Stimulated activated CD8-positive, alpha-beta memory T cell treated with anti-CD3 and anti-CD28 coated beads, Interleukin-15, amount 100 ng/mL, for 24 hours (primary cell): ENCODE data around the gene WARS2.
"Not testable (repeated sequence)": the region's sequence is repeated elsewhere in the genome, so short reads cannot be mapped to it uniquely, and the experiment has no call there.

ENCODE experiments used
- DNase-seq: peaks from one replicate; pipeline ENCODE4 v3.0.0-alpha.2; 2020; ENCODE audit warnings: low read depth

The WARS2 gene

DNA sequence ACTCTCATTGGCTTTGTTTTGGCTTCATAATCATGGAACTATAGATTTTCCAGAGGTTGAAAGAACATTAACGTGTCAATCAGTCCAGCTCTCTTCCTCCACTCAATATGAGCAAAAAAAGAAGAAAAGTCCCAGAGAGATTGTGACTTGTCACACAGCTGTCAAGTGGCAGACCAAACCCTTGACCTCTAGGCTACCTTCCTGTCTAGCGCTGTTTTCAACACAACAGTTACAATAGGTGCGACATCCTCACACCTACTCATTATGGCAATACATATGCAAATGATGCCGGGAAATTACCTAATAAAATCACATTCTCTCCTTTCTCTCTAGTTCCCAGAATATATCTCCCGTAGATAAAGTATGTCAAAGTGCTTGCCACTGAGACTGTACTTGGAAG, 1.1 kb downstream of the WARS2 start:
- no peak for DNase-seq

DNA sequence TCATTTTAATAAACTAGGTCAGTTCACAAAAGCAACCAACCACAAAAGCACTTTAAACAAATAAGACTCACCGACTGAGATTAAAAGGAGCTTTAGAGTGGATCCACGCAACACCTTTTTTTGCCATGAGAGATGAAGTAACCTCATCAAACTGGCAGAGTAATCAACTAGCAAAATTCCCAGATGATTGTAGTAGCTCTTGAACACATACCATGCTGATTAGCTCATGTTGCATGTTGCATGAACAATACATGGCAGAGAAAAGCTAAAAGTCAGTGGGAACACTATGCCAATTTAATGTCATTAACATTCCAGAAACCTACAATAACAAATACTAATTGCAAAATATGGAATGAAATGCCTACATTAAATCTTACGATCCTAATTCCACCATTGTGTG, 4.1 kb downstream of the WARS2 start:
- DNase-seq = no peak

DNA sequence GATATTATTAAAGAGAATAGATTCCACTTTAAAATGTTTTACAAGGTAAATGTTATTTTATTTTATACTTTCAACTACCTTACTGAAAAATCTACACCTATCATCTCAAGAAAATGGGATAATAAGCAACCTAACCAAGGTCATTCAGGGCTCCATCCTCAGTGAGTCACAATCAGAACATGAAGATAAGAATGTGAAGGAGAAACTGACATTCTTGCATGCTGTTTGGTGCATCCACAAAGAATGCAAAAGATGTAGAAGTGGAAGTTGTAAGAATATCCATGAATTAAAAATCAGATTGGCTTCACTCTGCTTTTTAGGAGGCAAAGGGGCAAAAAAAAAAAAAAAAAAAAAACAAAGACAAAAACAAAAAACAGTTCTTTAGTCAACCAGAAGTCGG, 6.5 kb downstream of the WARS2 start:
- no peak for DNase-seq

DNA sequence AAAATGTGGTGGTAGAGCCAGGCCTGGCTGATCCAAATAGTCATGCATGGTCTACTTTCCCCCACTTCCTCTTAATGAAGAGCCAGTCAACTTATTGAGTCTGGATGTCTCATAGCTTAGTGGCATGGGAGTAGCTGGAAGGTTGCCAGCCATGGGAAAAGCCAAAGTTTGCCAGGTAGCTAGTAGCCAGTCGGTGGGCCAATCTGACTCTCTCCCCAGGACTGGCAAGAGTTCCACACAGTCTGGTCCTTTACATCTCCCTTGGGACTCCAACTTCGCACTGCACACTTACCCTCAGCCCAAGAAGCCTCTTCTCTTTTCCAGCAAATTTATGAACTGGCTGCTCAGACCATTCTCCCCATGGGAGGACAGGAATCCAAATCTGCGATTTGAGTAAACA, 8.3 kb downstream of the WARS2 start:
- DNase-seq = no peak

DNA sequence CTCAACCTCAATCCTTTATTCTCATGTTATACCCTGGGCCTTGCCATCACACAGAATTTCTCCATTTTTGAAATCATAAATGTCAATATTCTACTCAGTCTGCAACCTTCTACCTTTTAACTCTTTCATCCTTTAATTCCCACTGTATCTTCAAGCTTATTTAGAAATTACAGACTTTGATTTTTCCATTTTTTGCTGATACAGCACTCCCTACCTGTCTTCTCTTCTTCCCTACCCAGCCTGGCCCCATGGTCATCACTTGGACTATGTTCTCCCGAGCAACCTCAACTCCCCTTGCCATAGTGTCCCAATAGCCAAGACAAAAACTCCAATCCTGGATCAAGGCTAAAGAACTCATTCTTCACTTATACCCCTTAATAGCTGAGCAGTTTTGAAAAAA, 14.6 kb downstream of the WARS2 start:
- DNase-seq = no peak

DNA sequence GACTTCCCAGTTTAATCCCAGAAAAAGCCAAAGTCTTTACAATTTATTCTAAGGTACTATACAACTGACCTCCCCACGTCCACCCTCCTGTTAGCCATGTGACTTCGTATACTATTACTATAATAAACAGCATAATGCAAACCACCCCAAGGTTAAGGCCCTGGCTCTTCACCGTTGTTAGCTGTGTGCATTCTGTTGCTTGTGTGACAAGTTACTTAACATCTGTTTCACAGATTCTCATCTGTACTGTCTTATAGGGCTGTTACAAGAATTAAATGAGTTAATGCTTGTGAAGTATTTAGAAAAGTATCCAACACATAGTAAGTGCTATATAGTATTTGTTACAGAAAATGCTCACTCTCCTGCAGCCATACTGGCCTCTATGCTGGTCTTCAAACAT, 15.7 kb downstream of the WARS2 start:
- no peak for DNase-seq

DNA sequence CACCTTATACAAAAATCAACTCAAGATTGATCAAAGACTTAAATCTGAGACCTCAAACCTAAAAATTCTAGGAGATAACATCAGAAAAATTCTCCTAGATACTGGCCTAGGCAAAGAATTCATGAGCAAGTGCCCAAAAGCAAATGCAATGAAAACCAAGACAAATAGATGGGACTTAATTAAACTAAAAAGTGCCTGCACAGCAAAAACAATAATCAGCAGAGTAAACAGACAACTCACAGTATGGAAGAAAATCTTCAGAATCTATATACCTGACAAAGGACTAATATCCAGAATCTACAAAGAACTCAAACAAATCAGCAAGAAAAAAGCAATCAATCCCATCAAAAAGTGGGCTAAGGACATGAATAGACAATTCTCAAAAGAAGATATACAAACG, 18.6 kb downstream of the WARS2 start:
- DNase-seq = not testable (repeated sequence)

DNA sequence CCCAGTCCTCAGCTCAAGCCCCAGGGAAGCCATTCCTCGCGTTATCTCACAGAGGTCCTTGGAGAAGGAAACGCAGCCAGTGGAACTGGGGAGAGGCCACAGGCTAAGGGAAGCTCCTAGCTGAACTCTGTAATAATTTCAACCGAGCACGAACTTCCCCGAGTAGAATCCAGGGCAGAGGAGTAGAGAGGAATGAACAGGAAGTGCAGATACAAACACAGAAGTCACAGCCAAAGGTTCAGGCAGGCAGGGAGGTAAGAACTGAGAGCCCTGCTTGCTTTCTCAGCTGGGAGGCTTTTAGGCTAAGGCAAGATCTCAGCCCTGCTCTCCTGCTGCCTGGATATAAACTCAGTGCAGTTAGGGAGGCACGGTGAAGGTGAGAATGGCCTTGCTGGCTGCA, 23.7 kb downstream of the WARS2 start:
- no peak for DNase-seq

DNA sequence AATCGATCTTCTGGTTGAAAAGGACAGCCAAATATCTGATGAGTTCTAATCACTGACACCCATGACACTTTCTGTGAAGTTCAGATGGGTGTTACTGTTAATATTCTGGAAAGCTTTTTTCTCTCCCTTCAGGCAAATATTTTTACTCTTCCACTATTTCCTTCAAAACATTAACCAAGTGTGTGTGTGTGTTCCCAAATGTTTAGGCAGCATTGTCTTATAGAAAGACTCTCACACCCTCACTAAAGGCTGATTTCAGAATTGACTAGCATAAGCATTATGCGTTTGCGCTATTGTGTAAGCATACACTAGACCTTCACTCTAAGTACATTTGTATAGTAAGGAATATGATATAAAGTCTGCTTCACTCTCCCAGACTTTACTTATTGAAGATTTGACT, 24.7 kb downstream of the WARS2 start:
- DNase-seq = no peak

DNA sequence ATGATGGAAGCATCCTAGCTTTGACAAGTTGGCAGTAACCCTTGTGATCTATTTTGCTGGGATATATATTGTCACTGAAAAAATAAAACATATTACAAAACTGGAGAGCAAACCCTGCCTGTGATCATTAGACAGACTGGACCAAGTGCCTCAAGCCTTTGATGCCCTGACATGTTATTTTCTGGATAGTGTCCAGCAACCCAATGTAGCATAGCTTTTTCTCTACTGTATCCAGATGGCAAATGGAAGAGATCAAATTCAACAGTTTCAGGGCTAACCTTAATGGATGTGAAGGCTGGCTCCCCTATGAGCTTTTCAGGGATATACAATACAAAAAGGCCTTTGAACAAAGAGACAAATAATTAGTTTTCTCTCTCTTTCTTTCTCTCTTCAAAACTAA, 25.1 kb downstream of the WARS2 start:
- DNase-seq = no peak

DNA sequence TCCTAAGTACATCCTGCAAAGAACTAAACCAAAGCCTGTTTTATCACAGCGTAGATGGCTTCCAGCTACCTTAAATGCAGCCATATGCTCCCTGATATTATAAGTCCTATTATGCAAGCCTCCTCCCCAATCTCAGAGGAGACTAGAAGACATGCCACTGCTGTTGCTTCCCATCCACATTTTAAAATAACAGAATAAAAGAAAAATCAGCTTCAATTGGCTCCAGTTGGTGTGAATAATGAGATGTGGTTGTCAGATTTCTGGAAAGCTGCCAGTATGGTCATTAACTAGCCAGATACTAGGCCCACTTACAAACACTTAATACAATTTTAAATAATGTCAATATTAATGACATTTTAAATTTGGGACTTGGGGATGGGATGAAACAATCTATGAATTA, 25.7 kb downstream of the WARS2 start:
- DNase-seq = no peak

DNA sequence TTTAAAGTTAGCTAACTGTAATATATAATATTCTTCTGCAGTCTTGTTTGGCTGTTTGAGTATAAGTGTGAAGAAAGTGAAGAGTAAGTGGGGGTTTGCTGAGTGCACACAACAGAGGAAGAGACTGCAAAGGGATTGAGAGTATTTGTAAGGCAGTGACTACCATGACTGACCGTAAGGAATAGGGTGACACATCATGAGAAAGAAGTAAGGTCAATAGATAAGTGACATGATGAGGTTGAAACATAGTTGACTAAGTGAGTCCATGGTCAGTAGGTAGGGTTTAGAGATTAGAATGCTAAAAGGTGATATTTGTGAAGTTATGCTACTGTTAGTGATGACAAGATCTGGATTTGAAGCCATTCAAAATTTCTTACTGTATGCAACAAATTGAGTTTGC, 27.7 kb downstream of the WARS2 start:
- no peak for DNase-seq

DNA sequence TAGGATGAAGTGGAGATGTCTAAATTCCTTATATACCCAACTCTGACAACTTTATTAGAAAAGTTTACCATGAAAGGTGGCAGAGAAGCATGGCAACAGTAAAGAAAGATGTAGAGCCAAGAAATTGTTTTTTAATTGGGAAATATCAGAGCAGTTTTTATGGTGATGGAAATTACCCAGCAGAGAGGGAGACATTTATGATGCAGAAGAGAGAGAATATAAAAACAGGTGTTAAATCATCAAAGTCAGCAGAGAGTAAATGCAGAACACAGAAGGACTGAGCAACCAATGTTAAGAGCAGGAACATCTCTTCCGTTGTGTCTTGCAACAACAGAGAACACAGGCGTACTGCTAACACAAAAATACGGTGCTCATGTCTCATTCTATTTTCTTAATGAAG, 28.2 kb downstream of the WARS2 start:
- no peak for DNase-seq

DNA sequence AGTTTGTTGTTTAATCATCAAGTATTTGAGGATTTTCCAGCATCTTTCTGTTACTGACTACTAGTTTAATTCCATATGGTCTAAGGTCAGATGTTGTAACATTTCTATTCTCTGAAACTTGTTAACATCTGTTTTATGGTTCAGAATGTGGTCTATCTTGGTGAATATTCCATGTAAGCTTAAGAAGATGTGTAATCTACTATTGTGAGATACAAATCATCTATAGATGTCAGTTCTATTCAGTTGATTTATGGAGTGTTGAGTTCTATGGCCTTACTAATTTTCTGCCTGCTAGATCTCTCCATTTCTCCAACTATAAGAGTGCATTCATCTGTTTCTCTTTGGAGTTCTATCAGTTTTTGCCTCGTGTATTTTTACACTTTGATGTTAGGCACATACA, 31.5 kb downstream of the WARS2 start:
- DNase-seq = no peak

DNA sequence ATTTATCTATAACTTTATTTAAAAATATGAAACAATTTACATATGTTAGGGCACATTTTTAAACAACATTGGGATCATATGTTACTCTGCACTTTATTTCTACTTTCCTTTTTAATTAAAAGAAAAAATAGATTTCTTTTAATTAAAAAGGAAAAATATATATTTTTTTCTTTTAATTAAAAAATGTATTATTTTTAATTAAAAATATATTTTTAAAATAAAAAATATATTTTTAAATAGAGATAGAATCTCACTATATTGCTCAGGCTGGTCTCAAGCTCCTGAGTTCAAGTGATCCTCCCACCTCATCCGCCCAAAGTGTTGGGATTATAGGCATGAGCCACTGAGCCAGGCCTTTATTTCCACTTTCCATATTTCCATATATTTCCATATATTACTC, 36.7 kb downstream of the WARS2 start:
- no peak for DNase-seq

DNA sequence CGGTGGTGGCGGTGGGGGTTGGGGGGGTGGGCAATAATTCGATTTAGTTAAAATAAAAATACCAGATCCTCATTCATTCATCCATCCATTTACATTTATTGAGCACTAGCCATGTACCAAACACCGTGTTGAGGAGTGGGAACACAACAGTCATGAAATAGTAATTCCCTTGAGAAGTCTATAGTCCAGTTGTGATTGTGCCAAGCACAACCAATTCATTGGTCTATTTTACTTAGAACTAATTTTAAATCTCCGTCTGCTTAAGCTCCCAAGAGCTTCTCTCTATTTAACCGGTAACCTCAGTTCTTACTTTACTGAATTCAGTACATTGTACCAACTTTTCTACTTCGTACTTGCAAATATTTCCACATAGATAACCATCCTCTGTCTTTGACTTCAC, 38.4 kb downstream of the WARS2 start:
- DNase-seq = no peak

DNA sequence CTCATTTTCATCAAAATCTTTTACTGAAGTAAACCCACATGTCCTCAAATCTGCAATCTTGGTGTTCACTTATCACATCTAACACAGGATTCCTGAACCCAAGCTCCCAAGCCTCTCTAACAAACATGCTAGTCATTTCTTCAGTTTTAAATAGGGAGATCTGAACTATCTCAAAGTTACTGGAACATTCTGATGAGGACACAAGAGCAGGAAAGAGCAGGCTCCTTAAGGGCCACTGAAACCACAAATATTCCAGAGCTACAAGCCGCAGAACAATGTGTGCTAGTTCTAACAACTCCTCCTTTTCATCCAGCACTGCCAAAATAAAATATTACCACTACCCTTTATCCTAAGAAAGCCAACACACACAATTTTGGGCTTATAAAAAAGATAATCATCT, 38.9 kb downstream of the WARS2 start:
- no peak for DNase-seq

DNA sequence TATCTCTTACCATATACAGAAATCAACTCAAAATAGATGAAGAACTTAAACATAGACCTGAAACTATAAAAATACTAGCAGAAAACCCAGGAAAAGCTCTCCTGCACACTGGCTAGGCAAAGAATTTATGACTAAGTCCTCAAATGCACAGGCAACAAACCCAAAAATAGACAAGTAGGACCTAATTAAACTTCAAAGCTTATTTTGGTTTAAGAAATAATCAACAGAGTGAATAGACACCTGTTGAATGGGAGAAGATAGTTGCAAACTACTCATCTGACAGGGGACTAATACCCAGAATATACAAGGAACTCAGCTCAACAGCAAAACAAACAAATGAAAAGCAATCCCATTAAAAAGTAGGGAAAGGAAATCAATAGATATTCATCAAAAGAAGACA, 40.7 kb downstream of the WARS2 start:
- no peak for DNase-seq

DNA sequence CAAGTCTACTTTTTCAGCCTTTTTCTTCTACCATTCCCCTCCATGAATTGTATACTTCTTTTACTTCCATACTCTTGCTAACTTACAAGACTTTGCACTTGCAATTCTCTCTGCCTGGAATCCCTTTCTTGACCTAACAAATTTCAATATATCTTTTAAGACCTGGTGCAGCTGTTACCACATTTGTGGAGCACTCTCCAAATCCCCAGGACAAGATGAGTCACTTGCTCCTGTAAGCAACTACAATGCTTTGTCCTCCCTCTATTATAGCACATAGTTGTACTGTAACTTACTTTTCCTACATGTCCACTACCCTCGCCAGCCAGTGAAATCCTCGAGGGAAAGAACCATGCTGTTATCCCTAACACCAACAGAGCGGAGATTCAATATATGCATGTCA, 43.1 kb downstream of the WARS2 start:
- no peak for DNase-seq

DNA sequence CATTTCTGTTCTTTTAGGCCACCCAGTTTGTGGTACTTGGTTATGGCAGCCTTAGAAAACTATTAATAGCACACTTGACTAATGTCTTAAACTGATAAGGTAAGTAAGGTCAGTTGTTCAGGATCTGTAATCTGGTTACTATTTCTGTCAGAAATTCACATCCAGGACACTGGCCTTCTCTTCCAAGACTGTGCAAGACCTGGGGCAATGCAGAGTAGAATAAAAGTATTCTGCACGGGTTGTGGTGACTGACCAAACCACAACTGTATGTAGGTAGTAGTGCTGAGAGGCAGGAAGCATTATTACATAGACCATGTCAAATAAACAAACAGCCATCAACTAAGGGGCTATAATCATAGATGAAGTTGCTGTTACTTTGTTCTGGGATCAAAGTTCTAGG, 46.7 kb downstream of the WARS2 start:
- DNase-seq = no peak

DNA sequence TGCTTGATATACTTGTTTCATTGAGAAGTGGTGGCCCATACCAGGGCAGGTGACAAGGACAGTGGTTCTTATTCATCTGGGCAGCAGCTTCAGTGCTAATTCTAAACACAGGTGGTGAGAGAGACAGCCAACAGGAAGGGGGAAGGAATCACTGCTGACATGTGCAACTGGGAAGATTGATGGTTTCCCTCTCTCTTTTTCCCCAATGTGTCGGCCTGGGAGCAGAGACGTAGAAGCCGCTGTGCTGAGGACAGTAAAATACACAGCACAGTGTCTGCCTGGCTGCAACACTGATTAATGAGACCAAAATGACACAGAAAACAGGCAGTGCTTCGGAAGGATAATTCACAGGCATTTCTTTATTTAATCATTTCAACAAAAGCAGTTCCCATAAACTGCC, 48.8 kb downstream of the WARS2 start:
- no peak for DNase-seq

DNA sequence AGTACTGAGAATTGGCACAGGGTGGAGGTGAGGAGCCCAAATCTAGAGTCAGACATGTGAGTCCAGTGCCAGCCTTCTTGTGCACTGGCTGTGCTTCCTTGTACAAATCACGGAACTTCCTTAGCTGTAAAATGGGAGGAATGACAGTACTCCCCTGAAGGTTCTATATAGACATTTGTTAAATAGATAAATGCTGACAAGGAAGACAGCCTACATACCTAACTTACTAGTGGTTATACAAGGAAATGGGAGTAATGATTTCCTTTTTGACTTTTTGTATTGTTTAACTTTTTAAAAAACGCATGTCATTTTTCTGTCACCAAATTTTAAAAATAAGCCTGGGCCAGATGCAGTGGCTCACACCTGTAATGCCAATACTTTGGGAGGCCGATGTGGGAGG, 50.2 kb downstream of the WARS2 start:
- no peak for DNase-seq

DNA sequence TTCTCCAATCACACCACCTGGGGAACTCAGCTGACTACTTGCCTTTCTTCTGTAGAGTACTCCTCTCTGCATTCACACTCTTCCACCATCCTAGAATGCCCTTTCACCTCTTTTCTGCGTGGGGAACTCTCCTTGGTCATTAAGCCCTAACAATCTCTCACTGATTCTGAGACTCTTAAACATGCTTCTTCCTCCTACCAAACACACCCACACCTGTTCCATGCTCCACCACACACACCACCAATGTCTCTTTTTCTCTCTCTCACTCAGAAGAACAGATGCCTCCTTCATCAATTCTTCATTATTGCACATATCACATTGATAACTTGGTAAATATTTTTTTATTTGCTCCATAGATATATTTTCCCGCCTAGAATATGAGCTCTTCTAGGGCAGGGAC, 53.6 kb downstream of the WARS2 start:
- DNase-seq = no peak

DNA sequence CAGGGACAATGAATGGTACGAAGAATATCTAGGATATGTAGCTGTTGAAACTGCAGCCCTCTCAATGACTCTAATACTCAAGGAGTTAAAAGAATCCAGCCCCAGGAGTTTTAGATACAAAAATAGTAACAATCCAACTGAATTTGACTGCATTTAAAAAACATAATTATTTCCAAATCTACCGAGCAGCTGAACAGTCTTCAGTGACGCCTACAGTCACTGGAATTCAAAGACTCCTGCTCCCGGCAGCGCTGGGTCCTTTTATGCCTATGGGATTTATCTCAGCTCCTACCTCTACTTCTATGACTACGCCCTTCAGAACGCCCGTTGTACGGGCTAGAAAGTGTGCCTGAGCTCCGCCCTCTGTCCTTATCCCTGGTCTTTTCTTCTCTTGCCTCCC, 55.7 kb downstream of the WARS2 start:
- DNase-seq = no peak

DNA sequence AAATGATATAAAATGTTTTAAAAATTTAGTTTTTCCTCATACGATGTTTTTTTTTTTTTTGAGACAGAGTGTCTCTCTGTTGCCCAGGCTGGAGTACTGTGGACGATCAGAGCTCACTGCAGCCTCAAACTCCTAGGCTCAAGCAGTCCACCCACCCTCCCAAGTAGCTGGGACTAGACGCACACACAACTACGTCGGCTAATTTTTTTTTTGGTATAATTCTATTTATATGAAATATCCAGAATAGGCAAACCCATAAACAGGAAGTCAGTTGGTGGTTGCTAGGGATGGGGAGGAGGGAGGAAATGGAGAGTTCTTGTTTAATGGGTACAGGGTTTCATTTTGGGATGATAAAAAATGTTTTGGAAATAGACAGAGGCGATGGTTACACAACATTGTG, 56.5 kb downstream of the WARS2 start:
- no peak for DNase-seq

DNA sequence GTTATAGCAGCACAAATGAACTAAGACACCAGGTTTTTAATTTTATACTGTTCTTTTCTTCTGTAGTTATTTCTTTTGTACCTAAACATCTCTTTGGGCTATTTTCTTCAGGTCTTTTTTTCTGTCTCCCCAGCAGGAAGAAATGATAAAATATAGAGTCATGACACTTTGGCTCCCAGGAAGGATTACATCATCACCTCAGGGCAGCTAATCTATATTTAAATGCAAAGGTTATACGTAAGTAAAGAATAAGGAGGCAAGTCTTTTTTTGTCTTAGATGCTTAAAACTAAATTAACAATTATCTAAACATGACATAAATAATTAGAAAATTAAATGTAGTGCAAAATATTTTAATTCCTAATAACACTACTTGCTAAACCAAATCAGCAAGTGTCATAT, 57.0 kb downstream of the WARS2 start:
- DNase-seq = no peak
